Activated CD8-positive, alpha-beta T cell treated with anti-CD3 and anti-CD28 coated beads, Interleukin-2, amount 10 ng/mL, durations not matched to agents 7 days and 5 days (primary cell): ENCODE results near the gene TSPO. TPM values are rescaled to one million over a fixed set of nuclear protein-coding genes. Genes with fewer than 3 reads are reported as not detected.
"Not testable (repeated sequence)": the region's sequence is repeated elsewhere in the genome, so short reads cannot be mapped to it uniquely, and the experiment has no call there.

Experiments
- ATAC-seq: fragments of 150-1000 bp; cut with Tn5 transposase; one replicate; pipeline ENCODE4 v1.10.0; 2021; ENCODE audit warnings: moderate library complexity
- CTCF ChIA-PET: fragments of 350-600 bp; sonication (Branson Sonifier 250); formaldehyde crosslinking; loops from one replicate; lab custom pipeline; 2021; ENCODE audit warnings: antibody characterized with exemption; lab: Charles Lee
- POLR2A ChIA-PET: fragments of 350-600 bp; sonication (Branson Sonifier 250); formaldehyde crosslinking; loops from one replicate; lab custom pipeline; 2021; ENCODE audit warnings: antibody characterized with exemption; lab: Charles Lee
- DNase-seq: peaks from one replicate; pipeline ENCODE4 v3.0.0-alpha.2; 2020
- H3K27ac Mint-ChIP-seq: one replicate; pipeline ENCODE4 v1.8.0; 2021; ENCODE audit warnings: mild to moderate bottlenecking, mixed read lengths
- H3K27me3 Mint-ChIP-seq: one replicate; pipeline ENCODE4 v1.8.0; 2021; ENCODE audit warnings: low read depth, mixed read lengths
- H3K36me3 Mint-ChIP-seq: one replicate; pipeline ENCODE4 v1.8.0; 2021; ENCODE audit warnings: low read depth, mixed read lengths
- H3K4me1 Mint-ChIP-seq: one replicate; pipeline ENCODE4 v1.8.0; 2021; ENCODE audit warnings: low read depth, mixed read lengths
- H3K4me3 Mint-ChIP-seq: one replicate; pipeline ENCODE4 v1.8.0; 2021; ENCODE audit warnings: mild to moderate bottlenecking, mixed read lengths
- H3K9me3 Mint-ChIP-seq: one replicate; pipeline ENCODE4 v1.8.0; 2022; ENCODE audit warnings: mixed read lengths; ENCODE audit not compliant: insufficient read depth
- total RNA-seq, 2 experiments: library from RNA; stranded (reverse); gene quantifications; one replicate each; pipeline ENCODE4 v1.2.3, GENCODE V29; 2021

TSPO gene
- total RNA-seq, result 10 to 100 TPM; 90.0 to 91.8 TPM

- ChIA-PET POLR2A (interaction anchor here (0.7 to 1.3 kb wide), 3 partner anchors 9 to 36 kb away, joined by 3 read pairs; partner anchors contain the start of gene TTLL12), CTCF (interaction anchor here (1.2 kb wide), 1 partner anchor 20 kb away, joined by 3 read pairs; no protein-coding TSS in a partner anchor)
- no peaks in the 10 kb centered on the region for H3K36me3 Mint-ChIP-seq
- no peaks in the 10 kb centered on the region for H3K27me3 Mint-ChIP-seq
- H3K27ac Mint-ChIP-seq, result peak within 1 kb of the TSS; percentile 92
- ATAC-seq (peak; percentile 70), DNase-seq (peak; percentile 59)
- H3K4me3 Mint-ChIP-seq, result peak within 1 kb of the TSS; percentile 87
- peaks cover 36% of the 10 kb centered on the region for H3K4me1 Mint-ChIP-seq
- H3K9me3 Mint-ChIP-seq, result no peaks in the 10 kb centered on the region
Measured at GRCh38 chr22:43151251-43152002, at the start of gene TSPO. TSPO (plus strand) TSS chr22:43151559; CDS start chr22:43159239, 7,680 bp downstream.

DNA sequence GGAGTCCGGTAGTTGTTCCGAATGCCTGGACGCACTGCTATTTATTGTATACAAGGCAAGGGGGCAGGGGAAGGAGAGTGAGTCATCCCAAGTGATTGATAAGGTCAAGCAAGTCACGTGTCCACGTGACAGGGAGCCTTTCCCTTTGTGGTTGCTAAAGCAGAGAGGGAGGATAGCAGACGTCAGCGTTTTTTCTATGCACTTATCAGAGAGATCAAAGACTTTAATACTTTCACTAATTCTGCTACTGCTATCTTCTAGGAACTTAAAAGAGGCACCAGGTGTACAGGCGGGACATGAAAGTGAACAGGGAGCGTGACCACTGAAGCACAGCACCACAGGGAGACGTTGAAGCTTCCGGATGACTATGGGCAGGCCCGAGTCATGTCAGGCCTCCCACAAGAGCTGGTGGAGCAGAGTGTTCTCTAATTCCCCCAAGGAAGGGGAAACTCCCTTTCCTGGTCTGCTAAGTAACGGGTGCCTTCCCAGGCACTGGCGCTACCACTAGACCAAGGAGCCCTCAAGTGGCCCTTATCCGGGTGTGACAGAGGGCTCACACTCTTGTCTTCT lies 47.2 kb upstream of the TSPO start:
- peak; percentile 78 for ATAC-seq

GRCh38 chr22:43104950-43105349 lies 46.4 kb upstream of the TSPO start:
- ATAC-seq, H3K36me3 Mint-ChIP-seq, DNase-seq, H3K4me1 Mint-ChIP-seq, H3K27me3 Mint-ChIP-seq, H3K9me3 Mint-ChIP-seq, H3K27ac Mint-ChIP-seq, H3K4me3 Mint-ChIP-seq, POLR2A ChIA-PET: not testable (repeated sequence)
- CTCF ChIA-PET, result interaction anchor here (1.8 kb wide), 1 partner anchor 15 kb away, joined by 7 read pairs; no protein-coding TSS in a partner anchor

More for the DNA sequence above, 47.2 kb upstream of the TSPO start:
- H3K27me3 Mint-ChIP-seq, H3K4me1 Mint-ChIP-seq, H3K9me3 Mint-ChIP-seq, H3K36me3 Mint-ChIP-seq, H3K4me3 Mint-ChIP-seq, POLR2A ChIA-PET: not testable (repeated sequence)
- CTCF ChIA-PET, result interaction anchor here (1.8 kb wide), 1 partner anchor 14 kb away, joined by 7 read pairs; no protein-coding TSS in a partner anchor
- peak overlapping the region; percentile 61 for H3K27ac Mint-ChIP-seq
- DNase-seq, result peak; percentile 59

- ATAC-seq (no peak), DNase-seq (no peak)
- Mint-ChIP-seq H3K4me1 (peaks cover 14% of the 10 kb centered on the region), H3K9me3 (no peaks in the 10 kb centered on the region), H3K27me3 (peaks cover 8% of the 10 kb centered on the region), H3K36me3 (no peaks in the 10 kb centered on the region), H3K4me3 (no peak overlapping the region), H3K27ac (no peak overlapping the region)
- POLR2A ChIA-PET, result interaction anchor here (0.7 kb wide), 1 partner anchor 12 kb away, joined by 3 read pairs; no protein-coding TSS in a partner anchor
- CTCF ChIA-PET, result interaction anchor here (1.0 kb wide), 1 partner anchor 81 kb away, joined by 3 read pairs; no protein-coding TSS in a partner anchor
Measured at GRCh38 chr22:43106302-43106701, 45.1 kb upstream of the TSPO start.

GRCh38 chr22:43109511-43109910 lies 41.8 kb upstream of the TSPO start:
- no peak overlapping the region for H3K27ac Mint-ChIP-seq
- POLR2A ChIA-PET, result interaction anchor here (0.7 kb wide), 1 partner anchor 299 kb away, joined by 3 read pairs; no protein-coding TSS in a partner anchor
- no peaks in the 10 kb centered on the region for H3K36me3 Mint-ChIP-seq
- H3K4me1 Mint-ChIP-seq, result peaks cover 7% of the 10 kb centered on the region
- H3K9me3 Mint-ChIP-seq, result no peaks in the 10 kb centered on the region
- CTCF ChIA-PET, result interaction anchor here (0.8 to 1.8 kb wide), 3 partner anchors 27 to 78 kb away, joined by 3 to 6 read pairs (median 4); partner anchors contain the start of genes MCAT and TTLL12
- ATAC-seq (no peak), DNase-seq (no peak)
- peaks cover 13% of the 10 kb centered on the region for H3K27me3 Mint-ChIP-seq
- H3K4me3 Mint-ChIP-seq, result no peak overlapping the region

GRCh38 chr22:43109921-43110443 lies 41.4 kb upstream of the TSPO start:
- ATAC-seq, result no peak
- ChIA-PET CTCF (interaction anchor here (0.8 to 1.8 kb wide), 5 partner anchors 8 to 78 kb away, joined by 3 to 6 read pairs (median 3); partner anchors contain the start of genes MCAT and TTLL12), POLR2A (interaction anchor here (0.7 to 0.8 kb wide), 2 partner anchors 19 to 300 kb away, joined by 3 to 5 read pairs; no protein-coding TSS in a partner anchor)
- Mint-ChIP-seq H3K4me3 (peak overlapping the region; percentile 57), H3K4me1 (peaks cover 7% of the 10 kb centered on the region), H3K27me3 (peaks cover 13% of the 10 kb centered on the region), H3K9me3 (no peaks in the 10 kb centered on the region), H3K27ac (no peak overlapping the region), H3K36me3 (no peaks in the 10 kb centered on the region)
- no peak for DNase-seq

GRCh38 chr22:43110444-43110926 lies 40.9 kb upstream of the TSPO start, which contains the start of gene BIK:
BIK (plus strand) TSS chr22:43110750; CDS start chr22:43124023, 13,273 bp downstream.
- H3K36me3 Mint-ChIP-seq, result no peaks in the 10 kb centered on the region

GRCh38 chr22:43110927-43111623 lies 40.3 kb upstream of the TSPO start:
- ATAC-seq (peak; percentile 69), DNase-seq (peak; percentile 38)
- H3K4me1 Mint-ChIP-seq, result peaks cover 7% of the 10 kb centered on the region
- H3K27ac Mint-ChIP-seq, result no peak overlapping the region
- peak overlapping the region; percentile 61 for H3K4me3 Mint-ChIP-seq
- H3K9me3 Mint-ChIP-seq, result no peaks in the 10 kb centered on the region
- H3K27me3 Mint-ChIP-seq, result peaks cover 13% of the 10 kb centered on the region
- CTCF ChIA-PET, result interaction anchor here (0.8 to 1.8 kb wide), 3 partner anchors 9 to 32 kb away, joined by 3 to 6 read pairs (median 4); partner anchors contain the start of gene MCAT
- H3K36me3 Mint-ChIP-seq, result no peaks in the 10 kb centered on the region
- POLR2A ChIA-PET, result interaction anchor here (0.8 kb wide), 1 partner anchor 21 kb away, joined by 5 read pairs; no protein-coding TSS in a partner anchor

More at GRCh38 chr22:43110444-43110926, 40.9 kb upstream of the TSPO start, which contains the start of gene BIK:
- CTCF ChIA-PET, result interaction anchor here (0.8 to 1.8 kb wide), 4 partner anchors 9 to 77 kb away, joined by 3 to 6 read pairs (median 4); partner anchors contain the start of genes MCAT and TTLL12
- Mint-ChIP-seq H3K27me3 (peaks cover 13% of the 10 kb centered on the region), H3K4me1 (peaks cover 7% of the 10 kb centered on the region), H3K27ac (no peak within 1 kb of the TSS), H3K4me3 (peak within 1 kb of the TSS; percentile 61), H3K9me3 (no peaks in the 10 kb centered on the region)
- POLR2A ChIA-PET, result interaction anchor here (0.8 kb wide), 1 partner anchor 20 kb away, joined by 5 read pairs; no protein-coding TSS in a partner anchor
- DNase-seq (peak; percentile 53), ATAC-seq (peak; percentile 76)

GRCh38 chr22:43113526-43114251 lies 37.7 kb upstream of the TSPO start:
- ATAC-seq (no peak), DNase-seq (no peak)
- Mint-ChIP-seq H3K4me1 (peaks cover 7% of the 10 kb centered on the region), H3K9me3 (no peaks in the 10 kb centered on the region), H3K27ac (no peak overlapping the region), H3K27me3 (peaks cover 13% of the 10 kb centered on the region), H3K36me3 (no peaks in the 10 kb centered on the region), H3K4me3 (no peak overlapping the region)
- CTCF ChIA-PET, result interaction anchor here (2.1 kb wide), 1 partner anchor 23 kb away, joined by 6 read pairs; no protein-coding TSS in a partner anchor
- POLR2A ChIA-PET, result no interaction called here

- H3K27ac Mint-ChIP-seq, result no peak overlapping the region
- ATAC-seq, result no peak
- CTCF ChIA-PET, result interaction anchor here (2.1 kb wide), 1 partner anchor 21 kb away, joined by 6 read pairs; no protein-coding TSS in a partner anchor
Measured at GRCh38 chr22:43114958-43115357, 36.4 kb upstream of the TSPO start.

More at GRCh38 chr22:43114958-43115357, 36.4 kb upstream of the TSPO start:
- Mint-ChIP-seq H3K4me1 (peaks cover 7% of the 10 kb centered on the region), H3K9me3 (no peaks in the 10 kb centered on the region), H3K36me3 (no peaks in the 10 kb centered on the region), H3K27me3 (peaks cover 10% of the 10 kb centered on the region), H3K4me3 (no peak overlapping the region)
- POLR2A ChIA-PET, result no interaction called here
- DNase-seq, result no peak
